PC-3 (cell line): ENCODE measurements around the gene FBXW2.

Experiments used
- EZH2 ChIP-seq: fragments of 300-600 bp; sonication (generic); IDR thresholded peaks from one replicate; pipeline ENCODE4 v1.6.1; 2017; ENCODE audit warnings: antibody characterized with exemption, mild to moderate bottlenecking, low read length; ENCODE audit not compliant: unreplicated experiment
- TF ChIP-seq, protein P1 (sequence below): fragments of 300-600 bp; sonication (generic); conservative IDR thresholded peaks from 2 replicates; pipeline ENCODE4 v1.5.1; 2017; ENCODE audit warnings: antibody characterized with exemption, low read depth, mild to moderate bottlenecking, low read length

DNA sequence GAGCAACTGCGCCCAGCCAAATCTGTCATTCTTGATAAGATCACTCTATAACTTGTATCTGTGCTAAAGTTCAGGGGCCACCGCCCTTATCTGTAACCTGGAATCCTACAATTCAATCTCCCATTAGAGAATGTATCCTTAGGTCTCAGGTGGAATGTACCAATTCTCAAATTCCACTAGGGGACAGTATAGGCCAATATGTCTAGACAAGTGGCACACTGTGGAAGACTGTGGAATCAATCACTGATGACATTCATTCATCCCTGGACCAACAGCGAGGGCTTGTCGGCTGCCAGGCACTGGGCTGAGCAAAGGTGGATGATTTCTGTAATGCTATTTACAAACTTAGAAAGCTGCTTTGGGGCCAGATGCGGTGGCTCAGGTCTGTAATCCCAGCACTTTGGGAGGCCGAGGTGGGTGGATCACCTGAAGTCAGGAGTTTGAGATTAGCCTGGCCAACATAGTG lies 50.2 kb downstream of the FBXW2 start:
- no peak for TF ChIP-seq EZH2
- TF ChIP-seq, protein P1, sequence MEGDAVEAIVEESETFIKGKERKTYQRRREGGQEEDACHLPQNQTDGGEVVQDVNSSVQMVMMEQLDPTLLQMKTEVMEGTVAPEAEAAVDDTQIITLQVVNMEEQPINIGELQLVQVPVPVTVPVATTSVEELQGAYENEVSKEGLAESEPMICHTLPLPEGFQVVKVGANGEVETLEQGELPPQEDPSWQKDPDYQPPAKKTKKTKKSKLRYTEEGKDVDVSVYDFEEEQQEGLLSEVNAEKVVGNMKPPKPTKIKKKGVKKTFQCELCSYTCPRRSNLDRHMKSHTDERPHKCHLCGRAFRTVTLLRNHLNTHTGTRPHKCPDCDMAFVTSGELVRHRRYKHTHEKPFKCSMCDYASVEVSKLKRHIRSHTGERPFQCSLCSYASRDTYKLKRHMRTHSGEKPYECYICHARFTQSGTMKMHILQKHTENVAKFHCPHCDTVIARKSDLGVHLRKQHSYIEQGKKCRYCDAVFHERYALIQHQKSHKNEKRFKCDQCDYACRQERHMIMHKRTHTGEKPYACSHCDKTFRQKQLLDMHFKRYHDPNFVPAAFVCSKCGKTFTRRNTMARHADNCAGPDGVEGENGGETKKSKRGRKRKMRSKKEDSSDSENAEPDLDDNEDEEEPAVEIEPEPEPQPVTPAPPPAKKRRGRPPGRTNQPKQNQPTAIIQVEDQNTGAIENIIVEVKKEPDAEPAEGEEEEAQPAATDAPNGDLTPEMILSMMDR, result peak; percentile 73
